PC-3 (cell line): ENCODE results near the gene ELAPOR1.

Experiments used
- EZH2 ChIP-seq: fragments of 300-600 bp; sonication (generic); IDR thresholded peaks from one replicate; pipeline ENCODE4 v1.6.1; 2017; ENCODE audit warnings: antibody characterized with exemption, mild to moderate bottlenecking, low read length; ENCODE audit not compliant: unreplicated experiment
- EZH2phosphoT487 ChIP-seq: fragments of 300-600 bp; sonication (generic); IDR thresholded peaks from 2 replicates; pipeline ENCODE4 v1.6.1; 2018; ENCODE audit warnings: mild to moderate bottlenecking, antibody characterized with exemption, low read length, borderline replicate concordance

DNA sequence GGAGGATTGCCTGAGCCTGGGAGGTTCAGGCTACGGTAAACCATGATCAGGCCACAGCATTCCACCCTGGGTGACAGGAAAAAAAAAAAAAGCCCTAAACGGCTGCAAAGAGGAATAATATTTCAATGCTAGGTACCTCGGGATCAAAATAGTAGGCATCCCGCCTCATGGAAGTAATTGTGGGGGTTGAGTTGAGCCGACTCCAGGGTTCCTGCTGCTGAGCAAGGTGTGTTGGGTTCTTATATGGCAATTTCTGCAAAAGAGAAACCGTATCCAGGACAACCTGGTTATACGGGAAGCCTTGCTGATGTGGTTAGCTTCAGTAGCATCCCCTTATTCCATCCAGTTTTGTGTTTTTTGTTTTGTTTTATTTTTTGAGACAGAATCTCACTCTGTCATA is 6.1 kb upstream of the ELAPOR1 start:
- TF ChIP-seq EZH2phosphoT487 = no peak
- no peak for TF ChIP-seq EZH2
